Measurements from ENCODE around the gene GPC5.
"Not testable (repeated sequence)": the region's sequence is repeated elsewhere in the genome, so short reads cannot be mapped to it uniquely, and the experiment has no call there.

Gene GPC5

GRCh38 chr13:91369441-91369831 lies 29.0 kb upstream of the GPC5 start:
- no peak for DNase-seq

GRCh38 chr13:91370501-91370900 lies 27.9 kb upstream of the GPC5 start:
- DNase-seq: no peak

GRCh38 chr13:91372911-91373310 lies 25.5 kb upstream of the GPC5 start:
- no peak for DNase-seq

GRCh38 chr13:91375116-91375729 lies 23.2 kb upstream of the GPC5 start:
- DNase-seq: peak; percentile 17 to 20

GRCh38 chr13:91381371-91381770 lies 17.1 kb upstream of the GPC5 start:
- DNase-seq: no peak

GRCh38 chr13:91383836-91384235 lies 14.6 kb upstream of the GPC5 start:
- DNase-seq: no peak

GRCh38 chr13:91384896-91385295 lies 13.5 kb upstream of the GPC5 start:
- no peak for DNase-seq

GRCh38 chr13:91389186-91389585 lies 9.2 kb upstream of the GPC5 start:
- no peak for DNase-seq

GRCh38 chr13:91397595-91397994 lies 826 bp upstream of the GPC5 start:
- DNase-seq: no peak

- no peak for DNase-seq
Observed at GRCh38 chr13:91399189-91400062, 1.0 kb downstream of the GPC5 start.

GRCh38 chr13:91400063-91400399 lies 1.6 kb downstream of the GPC5 start:
- DNase-seq: no peak

- no peak for DNase-seq
Observed at GRCh38 chr13:91400671-91401070, 2.2 kb downstream of the GPC5 start.

- DNase-seq: no peak
Observed at GRCh38 chr13:91401920-91402319, 3.5 kb downstream of the GPC5 start.

- DNase-seq: no peak
Observed at GRCh38 chr13:91405240-91405639, 6.8 kb downstream of the GPC5 start.

GRCh38 chr13:91406619-91407018 lies 8.2 kb downstream of the GPC5 start:
- DNase-seq: peak in 1 of 2 donors; percentile 53

- no peak for DNase-seq
Observed at GRCh38 chr13:91408971-91409370, 10.6 kb downstream of the GPC5 start.

GRCh38 chr13:91416579-91416978 lies 18.2 kb downstream of the GPC5 start:
- DNase-seq: not testable (repeated sequence)

GRCh38 chr13:91417660-91418325 lies 19.4 kb downstream of the GPC5 start:
- DNase-seq: no peak

- no peak for DNase-seq
Observed at GRCh38 chr13:91426913-91427312, 28.5 kb downstream of the GPC5 start.

GRCh38 chr13:91438674-91439073 lies 40.3 kb downstream of the GPC5 start:
- not testable (repeated sequence) for DNase-seq

- DNase-seq: no peak
Observed at GRCh38 chr13:91450913-91451312, 52.5 kb downstream of the GPC5 start.

- DNase-seq: no peak
Observed at GRCh38 chr13:91454666-91455065, 56.2 kb downstream of the GPC5 start.

- no peak for DNase-seq
Observed at GRCh38 chr13:91456837-91457236, 58.4 kb downstream of the GPC5 start.

- DNase-seq: no peak
Observed at GRCh38 chr13:91459485-91459884, 61.1 kb downstream of the GPC5 start.

Data from CD4-positive, alpha-beta T cell treated with Interleukin-1 beta for 1 hour (primary cell).